Astrocyte (in vitro differentiated cells and primary cell): Measurements from ENCODE around the gene TLE2. TPM values are rescaled to one million over a fixed set of nuclear protein-coding genes. Genes with fewer than 3 reads are reported as not detected.

ENCODE experiments used
- DNase-seq: peaks from one replicate; pipeline ENCODE4 v3.0.0-alpha.2; 2010; ENCODE audit warnings: low read depth
- FAIRE-seq: peaks from 2 replicates; lab custom pipeline; 2011; peaks lifted over from hg19 to GRCh38; lab: Jason Lieb, UNC
- H2AFZ ChIP-seq: 2 replicates; pipeline ENCODE4 v1.6.0; 2012; ENCODE audit warnings: low read depth, low read length, inconsistent platforms
- H3K27ac ChIP-seq: 2 replicates; pipeline ENCODE4 v1.5.1; 2011; ENCODE audit warnings: low read depth, low read length, inconsistent platforms
- H3K27me3 ChIP-seq: 2 replicates; pipeline ENCODE4 v1.6.0; 2011; ENCODE audit warnings: low read length, inconsistent platforms; ENCODE audit not compliant: insufficient read depth
- H3K36me3 ChIP-seq: 2 replicates; pipeline ENCODE4 v1.5.1; 2011; ENCODE audit warnings: low read length, inconsistent platforms; ENCODE audit not compliant: insufficient read depth
- H3K4me1 ChIP-seq: 2 replicates; pipeline ENCODE4 v1.5.1; 2011; ENCODE audit warnings: low read length, inconsistent platforms; ENCODE audit not compliant: insufficient read depth
- H3K4me2 ChIP-seq: 2 replicates; pipeline ENCODE4 v1.6.0; 2012; ENCODE audit warnings: low read length, inconsistent platforms
- H3K4me3 ChIP-seq: 2 replicates; pipeline ENCODE4 v1.5.1; 2011; ENCODE audit warnings: low read depth, mild to moderate bottlenecking, low read length, inconsistent platforms; ENCODE audit not compliant: insufficient read depth
- H3K79me2 ChIP-seq: 2 replicates; pipeline ENCODE4 v1.6.0; 2012; ENCODE audit warnings: mild to moderate bottlenecking, low read length, inconsistent platforms; ENCODE audit not compliant: insufficient read depth
- H3K9ac ChIP-seq: 2 replicates; pipeline ENCODE4 v1.6.0; 2012; ENCODE audit warnings: mild to moderate bottlenecking, low read length, inconsistent platforms
- H3K9me3 ChIP-seq: 2 replicates; pipeline ENCODE4 v1.5.1; 2012; ENCODE audit warnings: low read depth, mild to moderate bottlenecking, low read length, inconsistent platforms; ENCODE audit not compliant: insufficient read depth
- H4K20me1 ChIP-seq: 2 replicates; pipeline ENCODE4 v1.6.0; 2012; ENCODE audit warnings: low read length, inconsistent platforms; ENCODE audit not compliant: insufficient read depth
- H3K27ac Mint-ChIP-seq: one replicate; pipeline ENCODE4 v1.8.0; 2021; ENCODE audit warnings: mild to moderate bottlenecking, mixed read lengths; ENCODE audit not compliant: unreplicated experiment
- H3K27me3 Mint-ChIP-seq: one replicate; pipeline ENCODE4 v1.8.0; 2021; ENCODE audit warnings: low read depth, mixed read lengths; ENCODE audit not compliant: unreplicated experiment
- H3K36me3 Mint-ChIP-seq: one replicate; pipeline ENCODE4 v1.8.0; 2021; ENCODE audit warnings: low read depth, mixed read lengths; ENCODE audit not compliant: unreplicated experiment
- H3K4me1 Mint-ChIP-seq: one replicate; pipeline ENCODE4 v1.8.0; 2021; ENCODE audit warnings: low read depth, mixed read lengths; ENCODE audit not compliant: unreplicated experiment
- H3K4me3 Mint-ChIP-seq: one replicate; pipeline ENCODE4 v1.8.0; 2021; ENCODE audit warnings: mild to moderate bottlenecking, moderate library complexity, mixed read lengths; ENCODE audit not compliant: unreplicated experiment
- H3K9me3 Mint-ChIP-seq: one replicate; pipeline ENCODE4 v1.8.0; 2021; ENCODE audit warnings: mild to moderate bottlenecking, mixed read lengths; ENCODE audit not compliant: unreplicated experiment
- CTCF ChIP-seq: IDR thresholded peaks from 2 replicates; pipeline ENCODE4 v1.5.1; 2011; ENCODE audit warnings: low read depth, mild to moderate bottlenecking, inconsistent platforms, low read length, moderate library complexity; ENCODE audit not compliant: insufficient read depth
- EZH2 ChIP-seq: IDR thresholded peaks from 2 replicates; pipeline ENCODE4 v1.6.1; 2012; ENCODE audit warnings: mild to moderate bottlenecking, low read length, inconsistent platforms; ENCODE audit not compliant: insufficient read depth
- total RNA-seq: library from RNA; stranded (reverse); gene quantifications from 2 replicates; pipeline ENCODE4 v1.2.1, GENCODE V29; 2021

The TLE2 gene
- total RNA-seq, 1 donor from 2014 or later = 0.79 TPM

- Histone ChIP-seq H4K20me1 (no peaks in the 10 kb centered on the region), H3K27ac (no peak overlapping the region), H3K4me3 (peak overlapping the region; percentile 40), H3K36me3 (no peaks in the 10 kb centered on the region), H3K9ac (peak overlapping the region; percentile 18), H3K9me3 (no peaks in the 10 kb centered on the region), H2AFZ (peak overlapping the region; percentile 67), H3K79me2 (no peaks in the 10 kb centered on the region), H3K27me3 (peaks cover 16% of the 10 kb centered on the region), H3K4me1 (peaks cover 13% of the 10 kb centered on the region), H3K4me2 (peak overlapping the region; percentile 80)
- Mint-ChIP-seq H3K4me1 (no peaks in the 10 kb centered on the region), H3K27me3 (peaks cover 66% of the 10 kb centered on the region), H3K4me3 (no peak overlapping the region), H3K36me3 (no peaks in the 10 kb centered on the region), H3K9me3 (peaks cover 3% of the 10 kb centered on the region), H3K27ac (no peak overlapping the region)
- TF ChIP-seq EZH2 = no peak
- DNase-seq (no peak), FAIRE-seq (no peak)
Measured at GRCh38 chr19:2984215-2984528, 44.9 kb downstream of the TLE2 start.

GRCh38 chr19:2983351-2984214 lies 45.5 kb downstream of the TLE2 start:
- Histone ChIP-seq H3K4me3 (peak overlapping the region; percentile 40), H2AFZ (peak overlapping the region; percentile 67), H3K27ac (no peak overlapping the region), H3K9ac (peak overlapping the region; percentile 33), H3K36me3 (no peaks in the 10 kb centered on the region), H3K9me3 (no peaks in the 10 kb centered on the region), H3K27me3 (peaks cover 16% of the 10 kb centered on the region), H3K4me2 (peak overlapping the region; percentile 80), H3K4me1 (peaks cover 13% of the 10 kb centered on the region), H4K20me1 (no peaks in the 10 kb centered on the region), H3K79me2 (no peaks in the 10 kb centered on the region)
- H3K4me3 Mint-ChIP-seq = no peak overlapping the region
- peaks cover 66% of the 10 kb centered on the region for H3K27me3 Mint-ChIP-seq
- no peak for FAIRE-seq
- no peaks in the 10 kb centered on the region for H3K36me3 Mint-ChIP-seq
- H3K4me1 Mint-ChIP-seq = no peaks in the 10 kb centered on the region
- TF ChIP-seq EZH2 = peak; percentile 41
- TF ChIP-seq CTCF = no peak
- no peak overlapping the region for H3K27ac Mint-ChIP-seq
- H3K9me3 Mint-ChIP-seq = peaks cover 2% of the 10 kb centered on the region
- peak; percentile 75 for DNase-seq

- Histone ChIP-seq H3K79me2 (no peaks in the 10 kb centered on the region), H3K9ac (no peak overlapping the region), H3K36me3 (no peaks in the 10 kb centered on the region), H4K20me1 (no peaks in the 10 kb centered on the region), H3K4me1 (peaks cover 13% of the 10 kb centered on the region), H3K9me3 (no peaks in the 10 kb centered on the region), H3K27ac (no peak overlapping the region), H3K27me3 (peaks cover 16% of the 10 kb centered on the region), H3K4me2 (peak overlapping the region; percentile 80), H2AFZ (peak overlapping the region; percentile 67), H3K4me3 (no peak overlapping the region)
- no peak for FAIRE-seq
- no peak overlapping the region for H3K27ac Mint-ChIP-seq
- H3K4me3 Mint-ChIP-seq = no peak overlapping the region
- peaks cover 66% of the 10 kb centered on the region for H3K27me3 Mint-ChIP-seq
- no peaks in the 10 kb centered on the region for H3K4me1 Mint-ChIP-seq
- H3K9me3 Mint-ChIP-seq = no peaks in the 10 kb centered on the region
- DNase-seq = peak; percentile 76
- no peaks in the 10 kb centered on the region for H3K36me3 Mint-ChIP-seq
- no peak for TF ChIP-seq EZH2
- no peak for TF ChIP-seq CTCF
Measured at GRCh38 chr19:2982983-2983350, 46.1 kb downstream of the TLE2 start.
